Testis (tissue), 3 donors: Measurements from ENCODE around the gene MROH2A. TPM values are rescaled to one million over a fixed set of nuclear protein-coding genes. Genes with fewer than 3 reads are reported as not detected.

Experiments
- DNase-seq: peaks from one replicate; pipeline ENCODE4 v3.0.0-alpha.2; 2019
- H3K27ac ChIP-seq, 2 donors: fragments of 200-600 bp; sonication (generic); one replicate each; pipeline ENCODE4 v1.5.1; 2019
- H3K27me3 ChIP-seq: fragments of 200-600 bp; sonication (generic); one replicate; pipeline ENCODE4 v1.5.1; 2019
- H3K36me3 ChIP-seq: fragments of 200-600 bp; sonication (generic); one replicate; pipeline ENCODE4 v1.5.1; 2017; ENCODE audit warnings: low read depth; ENCODE audit errors: missing control alignments
- H3K4me1 ChIP-seq: fragments of 200-600 bp; sonication (generic); one replicate; pipeline ENCODE4 v1.5.1; 2019
- H3K4me3 ChIP-seq, 2 donors: fragments of 200-600 bp; sonication (generic); one replicate each; pipeline ENCODE4 v1.5.1; 2017 to 2019
- H3K9me3 ChIP-seq: fragments of 200-600 bp; sonication (generic); one replicate; pipeline ENCODE4 v1.5.1; 2017
- POLR2A ChIP-seq: fragments of 450-650 bp; IDR thresholded peaks from one replicate; pipeline ENCODE4 v1.6.1; 2017; ENCODE audit warnings: antibody characterized with exemption, mild to moderate bottlenecking, moderate library complexity
- WGBS, 2 donors: methylation state at CpG; one replicate each; pipeline ENCODE4 v1.1.5; 2018; 5-methylcytosine and 5-hydroxymethylcytosine counted together
- intact Hi-C: fragments of 100-400 bp; cut with DNase I; formaldehyde crosslinking; loops from one replicate; pipeline ENCODE4 v1.15.1; 2023; ENCODE audit warnings: low total_unique reads
- polyA plus RNA-seq: library from polyadenylated mRNA; stranded (reverse); fragments of 350-450 nt; fragmentation: Illumina TruSeq; extraction: RNeasy Lipid Tissue Mini Kit (QIAGEN cat#74804); gene quantifications from one replicate; pipeline ENCODE4 v1.2.3, GENCODE V29; 2014; ENCODE audit warnings: low read depth, low replicate concordance; ENCODE audit not compliant: insufficient read depth
- total RNA-seq, 2 donors: library from RNA; depleted of rRNA; stranded (reverse); fragments of >200 nt; gene quantifications; one replicate each; pipeline ENCODE4 v1.2.3, GENCODE V29; 2016
- TF ChIP-seq, protein P1 (sequence below), 3 experiments: fragments of 450-650 bp in 2 of 3; fragments of 200-600 bp in 1 of 3; sonication (generic) in 1 of 3; IDR thresholded peaks; one replicate each; pipeline ENCODE4 v1.5.1; 2016 to 2019; ENCODE audit warnings: antibody characterized with exemption in 3 of 3, mild to moderate bottlenecking in 2 of 3, moderate library complexity in 1 of 3

Gene MROH2A
- total and polyA plus RNA-seq, 3 donors from 2014 or later = 5.1 to 10.7 (median 5.3) TPM

DNA sequence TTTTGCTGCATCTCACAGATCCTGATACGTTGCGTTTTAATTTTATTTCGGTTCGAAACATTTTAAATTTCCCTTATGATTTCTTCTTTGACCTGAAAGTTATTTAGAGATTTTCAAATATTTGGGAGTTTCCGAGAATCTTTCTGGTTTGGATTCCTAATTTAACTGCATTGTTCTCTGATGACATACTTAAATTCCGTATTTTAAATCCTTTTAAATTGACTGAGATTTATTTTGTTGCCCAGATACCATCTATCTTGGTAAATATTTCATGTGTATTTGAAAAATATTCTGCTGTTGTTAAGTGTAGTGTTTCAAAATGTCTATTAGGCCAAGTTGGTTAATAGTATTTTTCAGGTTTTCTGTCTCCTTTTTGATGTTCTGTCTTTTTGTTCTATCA, 37.7 kb downstream of the MROH2A start:
- H3K9me3 ChIP-seq = no peaks in the 10 kb centered on the region
- TF ChIP-seq POLR2A = no peak
- TF ChIP-seq, protein P1, sequence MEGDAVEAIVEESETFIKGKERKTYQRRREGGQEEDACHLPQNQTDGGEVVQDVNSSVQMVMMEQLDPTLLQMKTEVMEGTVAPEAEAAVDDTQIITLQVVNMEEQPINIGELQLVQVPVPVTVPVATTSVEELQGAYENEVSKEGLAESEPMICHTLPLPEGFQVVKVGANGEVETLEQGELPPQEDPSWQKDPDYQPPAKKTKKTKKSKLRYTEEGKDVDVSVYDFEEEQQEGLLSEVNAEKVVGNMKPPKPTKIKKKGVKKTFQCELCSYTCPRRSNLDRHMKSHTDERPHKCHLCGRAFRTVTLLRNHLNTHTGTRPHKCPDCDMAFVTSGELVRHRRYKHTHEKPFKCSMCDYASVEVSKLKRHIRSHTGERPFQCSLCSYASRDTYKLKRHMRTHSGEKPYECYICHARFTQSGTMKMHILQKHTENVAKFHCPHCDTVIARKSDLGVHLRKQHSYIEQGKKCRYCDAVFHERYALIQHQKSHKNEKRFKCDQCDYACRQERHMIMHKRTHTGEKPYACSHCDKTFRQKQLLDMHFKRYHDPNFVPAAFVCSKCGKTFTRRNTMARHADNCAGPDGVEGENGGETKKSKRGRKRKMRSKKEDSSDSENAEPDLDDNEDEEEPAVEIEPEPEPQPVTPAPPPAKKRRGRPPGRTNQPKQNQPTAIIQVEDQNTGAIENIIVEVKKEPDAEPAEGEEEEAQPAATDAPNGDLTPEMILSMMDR (IDR thresholded peaks at IDR 0.05) = no peak
- H3K36me3 ChIP-seq = no peaks in the 10 kb centered on the region
- no peak for DNase-seq
- intact Hi-C loops = no loop called here
- H3K27me3 ChIP-seq = no peaks in the 10 kb centered on the region
- H3K27ac ChIP-seq = no peak overlapping the region
- no peak overlapping the region for H3K4me3 ChIP-seq
- WGBS, 2 donors = 81 to 82% methylated on average over 6 of the region's 6 CpGs
- no peaks in the 10 kb centered on the region for H3K4me1 ChIP-seq

DNA sequence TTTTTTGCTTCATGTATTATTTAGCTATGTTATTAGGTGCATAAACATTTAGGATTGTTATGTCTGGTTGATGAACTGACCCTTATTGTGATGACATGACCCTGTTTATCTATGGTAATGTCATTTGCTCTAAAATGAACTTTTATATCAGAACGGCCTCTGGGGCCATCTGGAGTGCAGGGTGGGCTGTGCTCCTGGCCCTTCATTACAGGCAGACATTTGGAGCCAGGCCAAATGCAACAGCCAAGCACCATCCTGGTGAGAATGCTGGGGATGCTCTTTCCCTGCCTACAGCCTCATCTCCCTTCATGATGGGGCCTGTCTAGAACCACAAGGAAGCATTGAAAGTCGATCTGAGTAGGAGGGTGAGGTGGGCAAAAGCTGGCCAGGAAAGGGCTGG, 38.2 kb downstream of the MROH2A start:
- Histone ChIP-seq H3K4me1 (no peaks in the 10 kb centered on the region), H3K27ac (no peak overlapping the region), H3K27me3 (no peaks in the 10 kb centered on the region), H3K4me3 (no peak overlapping the region), H3K9me3 (no peaks in the 10 kb centered on the region), H3K36me3 (no peaks in the 10 kb centered on the region)
- WGBS, 2 donors = 55 to 72% methylated on average over 2 of the region's 2 CpGs
- intact Hi-C loops = no loop called here
- DNase-seq = no peak
- no peak for TF ChIP-seq POLR2A
- TF ChIP-seq, protein P1 (IDR thresholded peaks at IDR 0.05) = no peak

DNA sequence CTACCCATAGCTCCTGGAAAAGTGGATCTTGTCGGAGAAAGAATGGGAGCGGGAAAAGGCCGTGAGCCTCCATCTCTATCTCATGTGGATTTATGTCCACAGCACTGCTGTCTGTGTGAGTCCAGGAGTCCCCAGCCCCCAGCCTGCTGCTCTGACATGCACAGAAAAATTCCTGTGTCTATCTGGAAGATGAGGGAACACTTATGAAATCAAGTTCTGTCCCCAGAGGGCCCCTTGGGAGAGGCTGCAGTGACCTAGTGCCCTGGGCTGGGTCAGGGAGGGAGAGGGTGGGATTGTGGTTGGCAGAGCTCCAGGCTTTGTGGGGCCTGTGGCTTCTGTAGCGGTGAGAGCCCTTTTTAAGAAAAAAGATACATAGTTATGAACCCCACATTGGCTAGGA, 38.6 kb downstream of the MROH2A start:
- intact Hi-C loops = no loop called here
- H3K27me3 ChIP-seq = no peaks in the 10 kb centered on the region
- no peaks in the 10 kb centered on the region for H3K4me1 ChIP-seq
- H3K27ac ChIP-seq = no peak overlapping the region
- H3K9me3 ChIP-seq = no peaks in the 10 kb centered on the region
- TF ChIP-seq POLR2A = no peak
- TF ChIP-seq, protein P1 (IDR thresholded peaks at IDR 0.05) = no peak
- WGBS, 2 donors = 71 to 77% methylated on average over 4 of the region's 4 CpGs
- no peaks in the 10 kb centered on the region for H3K36me3 ChIP-seq
- H3K4me3 ChIP-seq = no peak overlapping the region
- DNase-seq = no peak

DNA sequence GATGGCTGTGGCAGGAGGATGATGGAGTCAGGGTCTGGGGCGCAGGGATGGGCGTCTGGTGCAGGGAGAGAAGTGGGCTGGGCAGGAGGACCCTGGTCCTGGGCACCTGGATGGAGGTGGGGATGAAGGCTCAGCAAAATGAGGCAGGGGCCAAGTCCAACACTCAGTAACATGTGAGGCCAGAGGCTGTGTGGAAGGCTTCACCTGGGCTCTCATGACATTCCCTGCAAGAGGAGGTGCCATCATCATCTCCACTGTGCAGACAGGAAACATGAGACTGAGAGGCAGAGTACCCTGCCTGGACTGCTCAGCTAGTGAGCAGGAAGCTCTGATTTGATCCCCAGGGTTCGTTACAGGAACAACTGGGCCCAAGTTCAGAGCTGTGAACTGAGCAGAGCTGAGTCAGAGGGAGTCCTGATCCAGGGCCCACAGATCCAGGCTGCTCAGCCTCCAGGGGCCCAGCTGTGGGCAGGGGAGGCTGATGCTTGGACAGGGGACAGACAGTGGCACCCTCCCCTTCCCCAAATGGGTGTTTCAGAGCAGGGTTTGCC, 39.3 kb downstream of the MROH2A start:
- intact Hi-C loops = no loop called here
- no peaks in the 10 kb centered on the region for H3K36me3 ChIP-seq
- H3K27ac ChIP-seq = no peak overlapping the region
- TF ChIP-seq, protein P1 (IDR thresholded peaks at IDR 0.05) = no peak
- TF ChIP-seq POLR2A = no peak
- DNase-seq = no peak
- 83 to 100% methylated on average over 2 to 3 of the region's 3 CpGs for WGBS, 2 donors
- no peaks in the 10 kb centered on the region for H3K4me1 ChIP-seq
- no peaks in the 10 kb centered on the region for H3K9me3 ChIP-seq
- no peaks in the 10 kb centered on the region for H3K27me3 ChIP-seq
- H3K4me3 ChIP-seq = no peak overlapping the region

DNA sequence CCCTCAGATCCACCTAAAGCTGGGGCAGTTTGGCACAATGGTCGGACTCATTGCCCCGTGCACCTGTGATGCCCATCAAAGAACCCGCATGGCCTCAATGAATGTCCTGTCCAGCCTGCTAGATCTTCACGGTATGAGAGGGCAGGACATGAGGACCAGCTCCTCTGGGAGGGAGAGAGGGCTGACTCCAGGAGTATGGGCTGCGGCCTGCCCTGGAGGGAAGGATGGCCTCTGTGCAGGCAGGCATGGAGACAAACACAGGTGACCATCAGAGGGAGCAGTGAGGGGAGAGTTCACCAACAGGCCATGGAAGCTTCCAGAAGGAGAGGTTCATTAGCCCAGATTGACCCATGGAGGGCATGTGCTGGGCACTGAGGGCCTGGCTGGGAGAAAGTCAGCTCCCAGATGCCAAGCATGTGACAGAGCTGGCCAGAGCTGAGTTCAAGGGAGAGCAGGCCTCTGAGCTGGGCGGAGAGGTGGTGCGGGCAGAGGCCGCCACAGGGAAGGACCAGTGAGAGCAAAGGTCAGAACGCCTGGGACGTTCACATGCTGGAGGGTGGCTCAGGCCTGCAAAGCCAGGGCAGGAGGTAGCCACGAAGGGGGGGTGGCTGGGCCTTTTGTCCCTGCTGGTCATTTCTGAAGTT, 40.0 kb downstream of the MROH2A start:
- Histone ChIP-seq H3K4me3 (no peak overlapping the region), H3K4me1 (no peaks in the 10 kb centered on the region), H3K27me3 (no peaks in the 10 kb centered on the region), H3K27ac (no peak overlapping the region), H3K36me3 (no peaks in the 10 kb centered on the region), H3K9me3 (no peaks in the 10 kb centered on the region)
- no peak for DNase-seq
- 91 to 97% methylated on average over 10 to 11 of the region's 11 CpGs for WGBS, 2 donors
- TF ChIP-seq, protein P1 (IDR thresholded peaks at IDR 0.05) = no peak
- intact Hi-C loops = no loop called here
